ENCODE data around the gene MEGF8.

GRCh38 chr19:42333018-42333417 lies 7.6 kb downstream of the MEGF8 start:
- TF ChIP-seq POLR2A (IDR thresholded peaks at IDR 0.05) (no peak), CTCF (IDR thresholded peaks at IDR 0.05) (no peak)
